Activated CD8-positive, alpha-beta memory T cell treated with anti-CD3 and anti-CD28 coated beads for 4 hours (primary cell): ENCODE data around the gene GFY.
"Not testable (repeated sequence)": the region's sequence is repeated elsewhere in the genome, so short reads cannot be mapped to it uniquely, and the experiment has no call there.

Experiments used
- DNase-seq, 2 donors: peaks; one replicate each; pipeline ENCODE4 v3.0.0-alpha.2; 2020; ENCODE audit warnings: low read depth in 2 of 2

The GFY gene

DNA sequence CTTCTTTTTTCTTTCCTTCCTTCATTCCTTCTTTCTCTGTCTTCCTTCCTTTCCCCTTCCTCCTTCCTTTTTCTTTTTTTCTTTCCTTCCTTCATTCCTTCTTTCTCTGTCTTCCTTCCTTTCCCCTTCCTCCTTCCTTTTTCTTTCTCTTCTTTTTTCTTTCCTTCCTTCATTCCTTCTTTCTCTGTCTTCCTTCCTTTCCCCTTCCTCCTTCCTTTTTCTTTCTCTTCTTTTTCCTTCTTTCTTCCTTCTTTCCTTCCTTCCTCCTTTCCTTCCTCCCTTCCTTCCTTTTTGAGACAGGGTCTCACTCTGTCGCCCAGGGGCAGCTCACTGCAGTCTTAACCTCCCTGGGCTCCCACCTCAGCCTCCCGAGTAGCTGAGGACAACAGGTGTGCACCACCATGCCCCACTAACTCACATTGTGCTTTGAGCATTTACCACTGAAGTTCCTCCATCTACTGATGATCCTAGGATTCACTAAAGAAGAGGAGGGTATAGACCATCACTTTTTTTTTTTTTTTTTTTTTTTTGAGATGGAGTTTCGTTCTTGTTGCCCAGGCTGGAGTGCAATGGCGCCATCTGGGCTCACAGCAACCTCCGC is 19.0 kb downstream of the GFY start:
- DNase-seq = not testable (repeated sequence)

DNA sequence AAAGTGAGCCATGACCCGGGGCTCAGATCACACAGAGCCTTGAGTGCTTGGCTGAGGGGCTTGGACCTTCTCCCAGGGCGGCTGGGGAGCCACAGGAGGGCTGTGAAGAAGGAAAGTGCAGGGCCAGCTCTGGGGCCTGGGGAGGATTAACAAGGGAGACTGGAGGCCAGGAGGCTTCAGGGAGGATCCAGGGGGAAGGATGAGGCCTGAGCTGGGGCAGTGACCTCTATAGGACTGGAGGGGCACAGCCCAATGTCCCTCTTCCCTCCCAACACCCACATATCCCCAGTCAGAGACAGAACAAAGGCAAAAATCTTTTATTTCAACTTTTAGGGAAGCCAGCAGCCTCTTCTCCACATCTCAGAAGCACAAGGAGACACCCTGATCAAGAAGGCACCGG is 20.8 kb downstream of the GFY start:
- no peak for DNase-seq

- no peak for DNase-seq
Measured at GRCh38 chr19:49447485-49448431, 22.6 kb downstream of the GFY start.

DNA sequence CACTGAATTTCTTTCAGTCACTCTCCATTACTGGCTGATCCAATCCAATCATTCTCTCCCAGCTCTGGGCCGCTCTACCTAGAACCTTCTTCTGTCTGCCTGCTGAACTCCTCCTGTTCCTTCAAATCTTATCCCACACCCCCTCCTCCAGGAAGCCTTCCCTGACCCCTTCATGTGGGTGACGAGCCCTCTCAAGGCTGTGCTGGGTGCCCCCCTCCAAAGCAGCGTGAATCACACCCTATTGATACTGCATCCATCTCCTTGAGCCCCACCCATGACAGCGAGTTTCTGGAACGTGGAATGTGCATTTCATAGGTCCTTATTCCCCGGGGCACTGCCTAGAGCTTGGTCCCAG is 23.2 kb downstream of the GFY start:
- DNase-seq = no peak

DNA sequence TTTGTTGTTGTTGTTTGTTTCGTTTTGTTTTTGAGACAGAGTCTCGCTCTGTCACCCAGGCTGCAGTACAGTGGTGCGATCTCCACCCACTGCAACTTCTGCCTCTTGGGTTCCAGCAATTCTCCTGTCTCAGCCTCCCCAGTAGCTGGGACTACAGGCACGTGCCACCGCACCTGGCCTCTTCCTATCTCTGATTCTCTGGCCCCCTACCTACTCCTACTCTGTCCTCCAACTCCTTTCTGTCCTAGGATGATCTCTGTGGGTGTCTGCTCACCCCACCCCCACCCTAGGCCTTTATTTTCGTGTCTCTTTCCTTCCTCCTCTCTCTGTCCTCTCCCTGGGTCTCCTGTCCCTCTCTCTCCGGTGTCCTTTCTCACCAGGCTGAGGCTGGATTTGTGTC is 25.2 kb downstream of the GFY start:
- DNase-seq = no peak

DNA sequence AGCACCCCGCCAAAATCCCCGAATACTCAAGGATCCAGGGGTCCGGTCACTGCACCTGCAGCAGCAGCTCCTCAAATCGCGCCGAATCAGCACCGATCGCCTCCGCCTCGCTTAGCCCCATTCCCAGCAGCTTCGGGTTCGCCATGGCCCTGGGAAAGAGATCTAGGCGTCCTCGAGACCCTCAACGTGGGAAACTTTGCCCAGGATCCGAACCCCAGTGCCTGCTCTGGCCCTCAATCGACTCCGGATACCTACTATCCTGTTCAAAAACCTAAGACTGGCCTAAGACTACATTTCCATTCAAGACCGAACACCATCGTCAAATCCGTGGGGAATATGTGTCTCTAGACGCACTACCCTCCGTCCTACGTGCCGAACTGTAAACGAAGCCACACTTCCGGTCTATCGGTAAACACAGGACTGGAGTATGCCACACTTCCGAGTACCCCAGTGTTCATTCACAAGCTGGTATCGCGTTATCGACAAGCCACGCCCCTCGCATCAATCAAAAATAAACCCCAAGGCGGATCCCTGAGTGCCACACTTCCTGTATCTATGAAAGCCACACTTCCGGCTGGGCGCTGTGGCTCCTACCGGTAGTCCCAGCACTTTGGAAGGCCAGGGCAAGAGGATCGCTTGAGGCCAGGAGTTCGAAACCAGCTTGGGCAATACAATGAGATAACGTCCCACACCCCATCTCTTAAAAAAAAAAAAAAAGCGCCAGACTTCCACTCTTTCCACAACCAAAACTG is 26.4 kb downstream of the GFY start, which contains the start of gene PIH1D1:
TSS of gene PIH1D1 (minus strand) at position 385 of the 752 bp plus-strand sequence. CDS start at position 145, 240 bp downstream.
- DNase-seq = peak; percentile 87 to 92

GRCh38 chr19:49453013-49453756 is 28.0 kb downstream of the GFY start, which contains the start of gene ALDH16A1:
ALDH16A1 (plus strand) TSS chr19:49453225; CDS start chr19:49453332, 107 bp downstream.
- DNase-seq = peak; percentile 94 to 95

- DNase-seq = no peak
Measured at GRCh38 chr19:49453757-49454240, 28.6 kb downstream of the GFY start.

GRCh38 chr19:49455773-49456172 is 30.6 kb downstream of the GFY start:
- DNase-seq = no peak

DNA sequence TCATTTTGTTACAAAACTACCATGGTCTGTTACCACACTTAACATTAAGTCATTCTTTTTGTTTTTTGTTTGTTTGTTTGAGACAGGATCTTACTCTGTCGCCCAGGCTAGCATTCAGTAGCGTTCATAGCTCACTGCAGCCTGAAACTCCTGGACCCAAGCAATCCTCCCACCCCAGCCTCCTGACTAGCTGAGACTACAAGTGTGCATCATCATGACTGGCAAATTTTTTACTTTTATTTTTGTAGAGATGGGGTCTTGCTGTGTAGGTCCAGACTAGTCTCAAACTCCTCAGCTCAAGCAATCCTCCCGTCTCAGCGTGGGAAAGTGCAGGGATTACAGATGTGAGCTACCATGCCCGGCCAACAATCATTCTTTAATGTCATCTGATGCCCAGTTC is 31.1 kb downstream of the GFY start:
- DNase-seq = no peak

DNA sequence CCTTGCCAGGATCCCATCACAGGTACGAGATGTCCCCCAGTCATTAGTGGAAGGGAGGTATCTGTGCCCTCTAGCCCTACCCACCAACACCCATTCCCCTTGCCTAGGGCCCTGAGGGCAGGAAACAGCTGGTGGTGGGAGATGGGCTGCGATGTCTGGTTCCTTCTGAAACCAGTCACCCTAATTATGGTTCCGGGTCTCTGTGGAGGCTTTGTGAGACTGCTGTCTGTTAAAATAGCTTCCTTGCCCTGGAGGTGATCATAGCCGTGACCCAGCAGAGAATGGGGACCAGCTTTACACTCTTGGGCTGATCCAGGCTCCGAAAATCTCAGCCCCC is 33.3 kb downstream of the GFY start:
- no peak for DNase-seq

GRCh38 chr19:49459388-49459787 is 34.2 kb downstream of the GFY start:
- DNase-seq = no peak

DNA sequence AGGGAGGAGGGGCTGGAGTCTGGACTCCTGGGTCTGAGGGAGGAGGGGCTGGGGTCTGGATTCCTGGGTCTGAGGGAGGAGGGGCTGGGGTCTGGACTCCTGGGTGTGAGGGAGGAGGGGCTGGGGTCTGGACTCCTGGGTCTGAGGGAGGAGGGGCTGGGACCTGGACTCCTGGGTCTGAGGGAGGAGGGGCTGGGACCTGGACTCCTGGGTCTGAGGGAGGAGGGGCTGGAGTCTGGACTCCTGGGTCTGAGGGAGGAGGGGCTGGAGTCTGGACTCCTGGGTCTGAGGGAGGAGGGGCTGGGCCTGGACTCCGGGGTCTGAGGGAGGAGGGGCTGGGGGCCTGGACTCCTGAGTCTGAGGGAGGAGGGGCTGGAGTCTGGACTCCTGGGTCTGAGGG is 35.9 kb downstream of the GFY start:
- not testable (repeated sequence) for DNase-seq

GRCh38 chr19:49461656-49462055 is 36.5 kb downstream of the GFY start:
- no peak for DNase-seq

GRCh38 chr19:49462492-49462891 is 37.3 kb downstream of the GFY start:
- DNase-seq = no peak

GRCh38 chr19:49463960-49464740 is 39.0 kb downstream of the GFY start:
- no peak for DNase-seq

DNA sequence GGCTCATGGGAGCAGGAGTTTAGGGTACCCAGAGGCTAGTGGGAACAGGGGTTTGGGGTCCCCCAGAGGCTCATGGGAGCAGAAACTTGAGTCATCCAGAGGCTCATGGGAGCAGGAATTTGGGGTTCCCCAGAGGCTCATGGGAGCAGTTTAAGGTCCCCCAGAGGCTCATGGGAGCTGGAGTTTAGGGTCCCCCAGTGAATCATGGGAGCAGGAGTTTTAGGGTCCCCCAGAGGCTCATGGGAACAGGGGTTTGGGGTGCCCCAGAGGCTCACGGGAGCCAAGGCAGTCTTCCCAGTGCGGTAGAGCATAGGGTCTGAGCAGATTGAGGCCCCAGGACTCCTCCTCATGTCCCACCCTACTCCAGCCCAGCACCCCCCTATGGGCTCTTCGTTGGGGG is 40.2 kb downstream of the GFY start:
- no peak for DNase-seq

DNA sequence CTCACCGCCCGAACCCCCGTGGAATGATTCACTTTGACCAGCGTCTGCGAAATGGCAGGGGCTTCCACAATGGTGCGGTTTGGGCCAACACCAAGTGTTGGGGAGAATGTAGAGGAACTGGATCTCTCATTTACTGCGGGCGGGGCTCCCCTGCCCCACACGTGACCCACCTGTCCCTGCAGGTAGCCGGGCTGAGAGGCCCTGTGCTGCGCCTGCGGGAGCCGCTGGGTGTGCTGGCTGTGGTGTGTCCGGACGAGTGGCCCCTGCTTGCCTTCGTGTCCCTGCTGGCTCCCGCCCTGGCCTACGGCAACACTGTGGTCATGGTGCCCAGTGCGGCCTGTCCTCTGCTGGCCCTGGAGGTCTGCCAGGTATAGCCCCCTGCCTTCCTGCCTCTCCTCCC is 43.0 kb downstream of the GFY start:
- DNase-seq = no peak

DNA sequence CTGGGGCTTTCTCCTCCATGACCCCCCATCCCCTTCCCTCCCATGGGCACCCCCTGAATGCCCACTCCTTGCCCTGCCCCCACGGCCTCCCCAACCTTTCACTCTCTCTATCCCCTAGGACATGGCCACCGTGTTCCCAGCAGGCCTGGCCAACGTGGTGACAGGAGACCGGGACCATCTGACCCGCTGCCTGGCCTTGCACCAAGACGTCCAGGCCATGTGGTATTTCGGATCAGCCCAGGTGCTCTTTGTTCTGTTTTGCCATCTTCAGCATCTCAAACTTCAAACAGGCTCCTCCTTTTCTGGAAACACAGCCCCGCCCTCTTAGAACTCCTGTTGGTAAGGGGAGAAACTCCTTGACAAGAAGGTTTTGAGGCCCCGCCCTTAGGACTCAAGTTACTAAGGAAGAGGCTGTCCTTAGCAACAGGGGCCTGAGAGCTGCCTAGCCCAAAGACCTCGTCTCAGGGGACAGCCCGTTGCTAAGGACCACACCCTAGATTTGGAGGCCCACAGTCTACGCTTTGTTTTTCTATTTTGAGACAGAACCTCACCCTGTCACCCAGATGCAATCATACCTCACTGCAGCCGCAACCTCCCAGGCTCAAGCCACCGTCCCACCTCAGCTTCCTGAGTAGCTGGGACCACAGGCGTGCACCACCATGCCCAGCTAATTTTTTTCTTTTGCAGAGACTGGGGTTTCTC is 43.7 kb downstream of the GFY start:
- peak; percentile 52 to 56 for DNase-seq
